ENCODE data around the gene EXOC3L4.

Gene EXOC3L4

GRCh38 chr14:103091041-103091882 lies 3.3 kb upstream of the EXOC3L4 start (continued):
- TF ChIP-seq CTCF (tag by site-specific recombination; IDR thresholded peaks at IDR 0.05) (peak; percentile 62; the same call in 1 of the 2 replicates), ZNF335 (tag by site-specific recombination; conservative IDR thresholded peaks at IDR 0.05) (peak; percentile 63), ZNF792 (tag by site-specific recombination; IDR thresholded peaks at IDR 0.05) (no peak), KLF10 (tag by site-specific recombination; IDR thresholded peaks at IDR 0.05) (no peak), ZNF548 (tag by site-specific recombination; IDR thresholded peaks at IDR 0.05) (no peak), ZNF10 (tag by site-specific recombination; IDR thresholded peaks at IDR 0.05) (no peak; the same call in 1 of the 2 replicates), ZBTB26 (tag by site-specific recombination; optimal IDR thresholded peaks at IDR 0.05) (peak; percentile 34), ZNF677 (tag by site-specific recombination; IDR thresholded peaks at IDR 0.05) (no peak), SETDB1 (IDR thresholded peaks at IDR 0.05; ENCODE audit: insufficient read length, low read length) (no peak), ZNF211 (tag by site-specific recombination; IDR thresholded peaks at IDR 0.05; ENCODE audit: low read depth) (no peak), BCL11A (tag by site-specific recombination; IDR thresholded peaks at IDR 0.05; ENCODE audit: low read depth) (no peak), ZNF645 (tag by site-specific recombination; IDR thresholded peaks at IDR 0.05) (no peak), SCRT2 (tag by site-specific recombination; IDR thresholded peaks at IDR 0.05) (no peak), GLI4 (tag by site-specific recombination; IDR thresholded peaks at IDR 0.05) (no peak), ZNF362 (tag by site-specific recombination; IDR thresholded peaks at IDR 0.05) (no peak), ZNF302 (tag by site-specific recombination; IDR thresholded peaks at IDR 0.05; ENCODE audit: low read depth) (no peak), ZNF837 (tag by site-specific recombination; IDR thresholded peaks at IDR 0.05) (no peak), BCL6B (tag by site-specific recombination; IDR thresholded peaks at IDR 0.05) (no peak), ZNF354C (tag by site-specific recombination; IDR thresholded peaks at IDR 0.05; ENCODE audit: borderline replicate concordance, low read depth) (no peak), KLF17 (tag by site-specific recombination; IDR thresholded peaks at IDR 0.05) (no peak), ZNF768 (tag by site-specific recombination; IDR thresholded peaks at IDR 0.05) (no peak), ZSCAN18 (tag by site-specific recombination; IDR thresholded peaks at IDR 0.05) (no peak), ZNF169 (tag by site-specific recombination; IDR thresholded peaks at IDR 0.05) (no peak), ZNF426 (tag by site-specific recombination; IDR thresholded peaks at IDR 0.05) (no peak), ZNF76 (tag by site-specific recombination; IDR thresholded peaks at IDR 0.05; ENCODE audit: borderline replicate concordance, low read depth) (no peak), ZNF19 (tag by site-specific recombination; IDR thresholded peaks at IDR 0.05; ENCODE audit: low read depth) (no peak), ZNF394 (tag by site-specific recombination; IDR thresholded peaks at IDR 0.05; ENCODE audit: borderline replicate concordance) (no peak), MZF1 (tag by site-specific recombination; IDR thresholded peaks at IDR 0.05; ENCODE audit: borderline replicate concordance) (no peak), ZNF571 (tag by site-specific recombination; IDR thresholded peaks at IDR 0.05) (no peak)
